Epithelial cell of prostate (primary cell): ENCODE measurements around the gene HSCB.
"Not testable (repeated sequence)": the region's sequence is repeated elsewhere in the genome, so short reads cannot be mapped to it uniquely, and the experiment has no call there.

Source experiments
- DNase-seq: peaks from one replicate; pipeline ENCODE4 v3.0.0-alpha.2; 2011; ENCODE audit warnings: low read depth, low spot score
- H3K27ac ChIP-seq: fragments of 450-650 bp; 2 replicates; pipeline ENCODE4 v1.5.1; 2017; ENCODE audit warnings: mild to moderate bottlenecking

The HSCB gene

DNA sequence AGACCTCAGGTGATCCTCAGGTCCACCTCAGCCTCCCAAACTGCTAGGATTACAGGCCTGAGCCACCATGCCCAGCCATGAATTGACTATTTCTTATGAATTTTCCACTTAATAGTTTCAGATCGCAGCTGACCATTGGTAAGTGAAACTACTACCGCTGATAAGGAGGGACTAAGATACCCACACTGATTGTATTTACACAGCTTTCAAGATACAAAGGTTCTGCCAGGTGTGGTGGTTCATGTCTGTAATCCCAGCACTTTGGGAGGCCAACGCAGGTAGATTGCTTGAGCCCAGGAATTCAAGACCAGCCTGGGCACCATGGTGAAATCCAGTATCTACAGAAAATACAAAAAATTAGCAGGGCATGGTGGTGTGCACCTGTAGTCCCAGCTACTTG is 4.1 kb upstream of the HSCB start:
- no peak for DNase-seq
- H3K27ac ChIP-seq = no peak overlapping the region

GRCh38 chr22:28738876-28739275 is 3.0 kb upstream of the HSCB start:
- not testable (repeated sequence) for DNase-seq, H3K27ac ChIP-seq

- no peak overlapping the region for H3K27ac ChIP-seq
- no peak for DNase-seq
Measured at GRCh38 chr22:28741200-28741784, 547 bp upstream of the HSCB start.

DNA sequence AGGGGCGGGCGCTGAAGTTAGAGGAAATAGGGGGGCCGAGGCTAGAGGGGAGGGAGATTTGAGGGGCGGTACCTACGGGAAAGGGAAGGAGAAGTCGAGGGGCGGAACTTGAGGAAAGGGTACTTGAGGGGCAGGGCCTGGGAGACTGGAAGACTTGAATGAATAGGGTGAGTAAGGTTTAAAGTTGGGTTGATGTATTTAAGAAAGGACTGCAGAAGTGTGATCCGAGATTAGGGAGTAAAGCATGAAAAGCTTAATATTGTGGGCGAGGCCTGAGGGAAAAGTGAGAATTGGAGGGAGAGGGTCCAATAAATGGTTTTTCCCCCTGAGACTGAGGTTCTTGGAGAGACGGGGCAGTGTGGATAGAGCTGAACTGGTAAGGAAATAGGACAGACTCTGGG is 723 bp downstream of the HSCB start:
- H3K27ac ChIP-seq = peak overlapping the region; percentile 76
- no peak for DNase-seq

- no peak for DNase-seq
- no peak overlapping the region for H3K27ac ChIP-seq
Measured at GRCh38 chr22:28743852-28744251, 2.0 kb downstream of the HSCB start.

GRCh38 chr22:28750471-28750881 is 8.6 kb downstream of the HSCB start:
- DNase-seq = no peak
- H3K27ac ChIP-seq = no peak overlapping the region

DNA sequence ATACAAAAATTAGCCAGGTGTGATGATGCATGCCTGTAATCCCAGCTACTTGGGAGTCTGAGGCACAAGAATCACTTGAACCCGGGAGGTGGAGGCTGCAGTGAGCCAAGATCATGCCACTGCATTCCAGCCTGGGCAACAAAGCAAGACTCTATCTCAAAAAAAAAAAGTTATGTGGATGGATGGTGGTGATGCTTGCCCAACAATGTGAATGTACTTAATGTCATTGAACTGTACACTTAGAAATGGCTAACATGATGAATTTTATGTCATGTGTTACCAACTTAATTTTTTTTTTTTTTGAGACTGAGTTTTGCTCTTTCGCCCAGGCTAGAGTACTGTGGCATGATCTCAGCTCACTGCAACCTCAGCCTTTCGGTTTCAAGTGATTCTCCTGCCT is 12.7 kb downstream of the HSCB start:
- DNase-seq, H3K27ac ChIP-seq: not testable (repeated sequence)

DNA sequence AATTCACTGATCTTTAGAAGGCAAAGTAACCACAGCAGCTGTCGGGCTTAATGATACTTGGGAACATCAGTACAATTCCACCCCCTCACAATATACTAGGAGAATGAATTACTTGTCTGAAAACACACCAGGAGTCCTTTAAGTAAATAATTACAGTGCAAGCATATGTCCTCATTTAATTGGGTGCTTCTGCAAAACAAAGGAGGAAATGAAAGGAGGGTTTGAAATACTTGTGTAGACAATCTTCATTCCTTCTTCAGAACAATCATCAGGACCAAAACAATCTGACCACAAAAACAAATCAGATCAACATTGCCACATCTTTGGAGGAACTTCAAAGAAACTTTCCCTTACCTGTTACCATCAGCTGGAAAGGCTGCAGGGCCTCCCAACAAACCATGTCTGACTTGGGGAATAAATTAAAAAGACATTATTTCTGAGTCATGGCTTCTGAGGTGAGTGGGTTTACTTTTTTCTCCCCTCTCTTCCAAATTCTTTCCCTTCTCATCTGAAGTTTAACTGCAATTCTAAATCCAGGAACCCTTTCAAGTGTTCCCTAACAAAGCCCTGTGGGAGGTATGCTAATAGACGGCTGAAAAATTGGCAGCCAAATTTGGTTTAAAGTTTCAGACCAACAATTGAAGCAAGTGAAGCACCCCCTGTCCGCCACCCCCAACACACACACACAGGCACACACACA is 18.2 kb downstream of the HSCB start:
- no peak overlapping the region for H3K27ac ChIP-seq

DNA sequence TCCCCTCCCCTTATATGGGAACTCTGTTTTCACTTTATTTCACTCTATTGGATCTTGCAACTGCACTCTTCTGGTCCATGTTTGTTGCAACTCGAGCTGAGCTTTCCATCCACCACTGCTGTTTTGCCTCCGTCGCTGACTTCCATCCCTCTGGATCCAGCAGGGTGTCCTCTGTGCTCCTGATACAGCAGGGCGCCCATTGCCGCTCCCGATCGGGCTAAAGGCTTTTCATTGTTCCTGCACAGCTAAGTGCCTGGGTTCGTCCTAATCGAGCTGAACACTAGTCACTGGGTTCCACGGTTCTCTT is 19.6 kb downstream of the HSCB start:
- DNase-seq = no peak
- no peak overlapping the region for H3K27ac ChIP-seq

More for the DNA sequence above, 18.2 kb downstream of the HSCB start:
- peak; percentile 22 for DNase-seq

GRCh38 chr22:28762000-28762399 is 20.2 kb downstream of the HSCB start:
- not testable (repeated sequence) for H3K27ac ChIP-seq, DNase-seq

DNA sequence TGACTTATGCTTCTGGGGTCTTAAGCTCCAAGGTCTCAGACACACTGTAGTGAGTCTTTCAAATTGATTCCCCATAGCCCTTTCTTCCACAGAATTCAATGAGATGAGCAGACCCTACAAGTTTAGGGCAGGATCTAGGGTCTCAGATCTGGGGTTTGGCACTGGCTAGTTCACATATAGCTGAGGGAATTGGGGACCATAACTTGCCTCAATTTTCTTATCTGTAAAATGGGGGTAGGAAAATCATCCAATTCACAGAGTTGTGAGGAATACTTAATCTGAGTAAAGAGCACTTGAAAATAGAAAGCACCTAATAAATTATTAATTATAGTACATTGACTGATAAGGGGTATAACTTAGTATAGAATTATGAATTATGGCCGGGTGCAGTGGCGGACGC is 24.8 kb downstream of the HSCB start:
- no peak overlapping the region for H3K27ac ChIP-seq

DNA sequence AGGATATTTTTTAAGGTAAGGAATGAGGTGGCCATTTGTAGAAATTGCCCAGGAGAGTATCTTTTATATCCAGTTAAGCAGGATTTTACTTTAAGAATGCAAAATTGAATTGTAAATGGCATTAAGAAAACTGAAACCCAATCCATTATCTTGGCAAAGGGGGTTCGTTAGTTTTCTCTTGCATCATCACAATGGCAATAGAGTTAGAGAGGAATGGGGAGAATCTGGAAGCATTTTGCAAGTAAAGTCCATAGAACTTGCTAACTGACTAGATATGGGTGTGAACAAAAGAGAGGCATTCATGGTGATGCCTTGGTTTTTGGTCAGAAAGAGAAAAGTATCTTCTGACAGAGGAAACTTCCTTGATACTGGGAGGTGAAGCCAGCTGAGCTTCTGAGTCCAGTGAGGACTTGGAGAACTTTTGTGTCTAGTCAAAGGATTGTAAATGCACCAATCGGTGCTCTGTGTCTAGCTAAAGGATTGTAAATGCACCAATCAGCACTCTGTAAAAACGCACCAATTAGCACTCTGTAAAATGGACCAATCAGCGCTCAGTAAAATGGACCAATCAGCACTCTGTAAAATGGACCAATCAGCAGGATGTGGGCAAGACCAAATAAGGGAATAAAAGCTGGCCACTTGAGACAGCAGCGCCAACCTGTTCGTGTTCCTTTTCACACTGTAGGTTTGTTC is 27.0 kb downstream of the HSCB start:
- no peak overlapping the region for H3K27ac ChIP-seq
- no peak for DNase-seq

More for the DNA sequence above, 24.8 kb downstream of the HSCB start:
- no peak for DNase-seq

- no peak overlapping the region for H3K27ac ChIP-seq
- DNase-seq = no peak
Measured at GRCh38 chr22:28769394-28770085, 27.7 kb downstream of the HSCB start.

GRCh38 chr22:28771195-28771791 is 29.5 kb downstream of the HSCB start:
- peak; percentile 74 for DNase-seq
- H3K27ac ChIP-seq = peak overlapping the region; percentile 33

DNA sequence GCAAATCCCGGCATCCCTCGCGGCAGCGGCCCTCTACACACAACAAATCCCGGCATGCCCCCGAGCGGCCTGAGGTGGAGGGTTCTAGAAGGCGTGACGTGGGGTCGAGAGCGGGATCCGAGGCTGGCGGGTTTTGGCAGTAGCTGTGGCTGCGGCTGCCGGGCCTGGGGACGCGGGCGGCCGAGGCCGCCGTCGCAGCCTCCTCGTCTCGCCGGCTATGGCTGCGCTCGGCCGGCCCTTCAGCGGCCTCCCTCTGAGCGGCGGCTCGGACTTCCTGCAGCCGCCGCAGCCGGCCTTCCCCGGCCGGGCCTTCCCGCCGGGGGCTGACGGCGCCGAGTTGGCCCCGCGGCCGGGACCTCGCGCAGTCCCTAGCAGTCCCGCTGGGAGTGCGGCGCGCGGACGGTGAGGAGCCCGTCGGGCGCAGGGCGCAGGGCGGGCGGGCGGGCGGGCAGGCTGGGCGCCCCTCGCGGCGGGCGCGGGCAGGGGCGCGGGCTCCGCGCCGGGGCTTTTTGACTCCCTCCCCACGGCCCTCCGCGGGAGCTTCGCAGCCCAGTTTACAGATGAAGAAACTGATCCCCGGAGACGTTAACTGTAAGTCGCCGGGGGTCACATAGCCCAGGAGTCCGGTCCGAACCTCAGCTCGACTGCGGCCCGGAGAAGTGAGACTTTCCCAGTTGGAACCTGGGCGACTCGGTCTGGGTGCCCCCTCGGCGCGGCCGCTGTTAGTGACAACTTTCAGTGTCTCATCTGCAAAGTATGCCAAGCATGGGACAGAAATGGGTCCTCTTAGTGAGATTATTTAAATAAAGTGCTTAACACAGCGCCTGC is 31.0 kb downstream of the HSCB start, which contains the start of gene CCDC117:
TSS of gene CCDC117 (plus strand) at position 63 of the 828 bp plus-strand sequence. CDS start at position 218, 155 bp downstream.
- peak within 1 kb of the TSS; percentile 78 for H3K27ac ChIP-seq
- peak; percentile 78 for DNase-seq

DNA sequence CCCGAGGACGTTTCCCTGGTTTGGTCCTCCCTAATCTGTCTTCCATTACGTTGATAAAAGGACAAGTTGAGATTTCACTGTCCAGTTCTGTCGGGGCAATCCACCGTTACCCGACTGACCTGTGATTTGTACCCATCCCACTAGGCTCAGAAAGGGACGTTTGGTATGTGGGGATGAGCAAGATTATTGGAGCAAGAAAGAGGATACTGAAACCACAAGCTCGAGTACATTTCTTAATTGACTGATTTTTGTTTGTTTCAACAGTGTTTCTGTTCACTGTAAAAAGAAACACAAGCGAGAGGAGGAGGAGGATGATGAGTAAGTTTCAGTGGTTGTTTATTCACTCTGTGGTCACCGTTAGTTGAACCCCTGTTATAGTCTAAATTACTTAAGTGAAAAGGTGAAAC is 31.6 kb downstream of the HSCB start:
- DNase-seq = no peak
- H3K27ac ChIP-seq = peak overlapping the region; percentile 78

DNA sequence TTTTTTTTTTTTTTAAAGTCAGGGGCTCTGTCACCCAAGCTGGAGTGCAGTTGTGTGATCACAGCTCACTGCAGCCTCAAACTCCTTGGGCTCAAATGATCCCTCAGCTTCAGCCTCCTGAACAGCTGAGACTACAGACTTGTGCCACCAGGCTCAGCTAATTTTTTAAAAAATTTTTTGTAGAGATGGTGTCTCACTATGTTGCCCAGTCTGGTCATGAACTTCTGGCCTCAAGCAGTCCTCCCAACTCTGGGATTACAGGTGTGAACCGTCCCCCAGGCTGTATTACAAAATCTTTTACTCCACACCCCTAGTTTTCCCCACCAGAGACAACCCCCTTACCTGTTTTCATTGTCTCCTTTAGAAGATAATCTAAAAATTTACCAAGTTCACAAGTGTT is 32.5 kb downstream of the HSCB start:
- no peak overlapping the region for H3K27ac ChIP-seq
- no peak for DNase-seq

DNA sequence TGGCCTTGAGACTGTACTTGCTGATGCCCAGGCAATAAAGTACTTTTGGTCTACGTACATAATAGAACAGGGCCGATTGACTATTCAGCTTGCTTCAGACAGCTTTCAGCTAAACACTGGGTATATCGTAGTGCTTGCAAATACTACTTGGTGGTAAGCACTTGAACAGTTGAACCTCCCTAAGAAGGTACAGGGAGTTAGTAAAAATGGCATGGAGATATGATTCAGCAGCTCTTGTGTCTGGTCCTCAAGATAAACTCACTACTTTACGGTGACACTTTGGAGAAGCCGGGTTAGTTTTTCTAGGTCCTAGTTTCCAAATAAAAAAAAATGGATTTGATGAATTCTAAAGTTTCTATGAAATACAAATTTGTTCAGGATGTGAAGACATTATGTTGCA is 38.0 kb downstream of the HSCB start:
- no peak overlapping the region for H3K27ac ChIP-seq
- DNase-seq = no peak

GRCh38 chr22:28780296-28780695 is 38.5 kb downstream of the HSCB start:
- no peak overlapping the region for H3K27ac ChIP-seq
- no peak for DNase-seq
